Brain microvascular endothelial cell (primary cell): Measurements from ENCODE around the gene MAPK9.

ENCODE experiments used
- DNase-seq: peaks from one replicate; pipeline ENCODE4 v3.0.0-alpha.2; 2020
- H3K27ac ChIP-seq: fragments of 250-450 bp; sonication (Bioruptor Pico); 2 replicates; pipeline ENCODE4 v1.5.1; 2020; ENCODE audit warnings: mild to moderate bottlenecking, moderate library complexity
- H3K27me3 ChIP-seq: fragments of 250-450 bp; sonication (Bioruptor Pico); replicated peaks from 2 replicates; pipeline ENCODE4 v1.5.1; 2020; ENCODE audit warnings: mild to moderate bottlenecking
- H3K36me3 ChIP-seq: fragments of 250-450 bp; sonication (Bioruptor Pico); replicated peaks from 2 replicates; pipeline ENCODE4 v1.5.1; 2020; ENCODE audit warnings: mild to moderate bottlenecking
- H3K4me3 ChIP-seq: 2 replicates; pipeline ENCODE4 v1.5.1; 2011; ENCODE audit warnings: low read depth, mild to moderate bottlenecking, control low read depth, low read length, moderate library complexity
- CTCF ChIP-seq: IDR thresholded peaks from 2 replicates; pipeline ENCODE4 v1.5.1; 2011; ENCODE audit warnings: low read depth, mild to moderate bottlenecking, moderate library complexity, low read length, control low read depth, inconsistent platforms; ENCODE audit errors: missing control alignments
- in situ Hi-C: cut with HindIII; loops from 2 replicates; pipeline ENCODE4 v1.10.0; 2017; ENCODE audit warnings: low sequenced_read_pairs, low pct_ligation_motif_present

MAPK9 gene

DNA sequence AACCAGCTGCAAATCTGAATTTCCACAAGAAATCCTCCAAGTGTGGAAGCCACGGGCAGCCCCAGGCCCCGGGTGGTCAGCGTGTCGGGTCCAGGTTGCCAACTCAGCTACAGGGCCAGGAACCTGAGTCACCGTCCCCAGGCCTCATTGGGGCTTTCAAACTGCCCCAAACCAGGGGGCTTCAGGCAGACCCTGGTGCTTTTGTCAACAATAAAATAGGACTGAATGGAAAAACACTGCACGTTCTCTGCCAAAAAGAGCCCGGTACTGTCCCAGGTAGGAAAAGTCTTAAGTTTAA is 37.2 kb upstream of the MAPK9 start:
- Histone ChIP-seq H3K27me3 (no peaks in the 10 kb centered on the region), H3K36me3 (peaks cover 56% of the 10 kb centered on the region), H3K27ac (no peak overlapping the region), H3K4me3 (no peak overlapping the region)
- in situ Hi-C loops = no loop called here
- DNase-seq = no peak
- no peak for TF ChIP-seq CTCF

- Histone ChIP-seq H3K27me3 (no peaks in the 10 kb centered on the region), H3K27ac (no peak overlapping the region), H3K36me3 (peaks cover 53% of the 10 kb centered on the region), H3K4me3 (no peak overlapping the region)
- in situ Hi-C loops = no loop called here
- TF ChIP-seq CTCF = peak; percentile 83
- peak; percentile 74 for DNase-seq
Measured at GRCh38 chr5:180328296-180329137, 36.6 kb upstream of the MAPK9 start.

- peaks cover 55% of the 10 kb centered on the region for H3K36me3 ChIP-seq
- H3K27me3 ChIP-seq = no peaks in the 10 kb centered on the region
- in situ Hi-C loops = no loop called here
- H3K4me3 ChIP-seq = no peak overlapping the region
- H3K27ac ChIP-seq = no peak overlapping the region
- TF ChIP-seq CTCF = no peak
- no peak for DNase-seq
Measured at GRCh38 chr5:180326989-180327565, 35.2 kb upstream of the MAPK9 start.

DNA sequence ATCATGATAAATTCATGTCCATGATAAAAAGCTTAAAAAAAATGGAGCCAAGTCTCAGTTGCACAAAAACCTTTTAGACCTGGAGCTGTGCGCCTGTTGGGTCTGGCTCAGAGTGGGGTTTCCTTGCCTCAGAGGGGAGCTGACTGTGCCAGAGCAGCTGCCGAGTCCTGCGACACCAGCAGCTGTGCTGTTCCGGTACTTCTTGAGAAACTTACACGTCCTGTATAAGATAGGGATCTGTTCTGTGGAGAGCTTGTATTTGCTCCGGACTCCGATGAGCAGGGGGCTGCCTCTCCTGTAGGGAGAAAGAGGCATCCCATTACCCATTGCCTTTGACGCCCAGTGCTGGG is 32.7 kb upstream of the MAPK9 start:
- H3K36me3 ChIP-seq = peaks cover 60% of the 10 kb centered on the region
- no peak for TF ChIP-seq CTCF
- H3K27me3 ChIP-seq = no peaks in the 10 kb centered on the region
- DNase-seq = no peak
- no peak overlapping the region for H3K4me3 ChIP-seq
- in situ Hi-C loops = no loop called here
- H3K27ac ChIP-seq = peak overlapping the region; percentile 0

DNA sequence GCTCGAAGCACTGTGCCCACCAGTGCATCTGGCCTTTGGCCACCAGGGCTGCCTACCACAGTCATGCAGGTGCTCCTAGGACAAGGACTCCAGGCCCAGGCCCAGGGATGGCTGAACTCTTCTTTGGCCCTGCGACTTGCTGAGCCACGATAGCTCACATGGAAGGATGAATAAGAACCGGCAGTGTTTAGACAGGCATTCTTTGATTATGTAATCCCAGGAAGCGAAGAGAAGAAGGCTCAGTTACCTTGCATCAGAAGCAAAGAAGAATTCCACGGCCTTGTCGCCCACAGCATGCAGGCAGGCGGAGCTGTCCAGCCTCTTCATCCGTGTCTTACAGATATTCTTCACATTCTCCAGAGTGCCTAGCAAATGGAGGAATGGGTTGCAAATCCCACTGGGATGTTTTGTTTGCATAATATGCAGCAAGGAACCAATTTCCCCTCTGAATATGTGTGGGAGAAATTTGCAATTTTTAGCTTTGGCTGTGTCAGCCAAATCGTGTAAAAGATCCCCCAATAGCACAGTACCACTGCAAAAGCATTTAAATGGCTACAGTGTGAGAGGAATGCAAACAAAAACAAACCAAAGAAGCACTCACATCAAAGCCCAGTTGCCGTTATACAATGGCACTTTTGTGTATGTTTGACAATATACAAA is 32.2 kb upstream of the MAPK9 start:
- H3K36me3 ChIP-seq = peaks cover 55% of the 10 kb centered on the region

More for the DNA sequence above, 32.2 kb upstream of the MAPK9 start:
- H3K4me3 ChIP-seq = no peak overlapping the region
- peak; percentile 87 for DNase-seq
- in situ Hi-C loops = no loop called here
- H3K27me3 ChIP-seq = no peaks in the 10 kb centered on the region
- H3K27ac ChIP-seq = peak overlapping the region; percentile 4
- no peak for TF ChIP-seq CTCF
